ENCODE data around the gene KIF3B.

- TF ChIP-seq CTCF (IDR thresholded peaks at IDR 0.05; ENCODE audit: insufficient read depth, low read length): no peak
- no peak for TF ChIP-seq REST (IDR thresholded peaks at IDR 0.05; ENCODE audit: insufficient replicate concordance, low read depth)
- no peak for TF ChIP-seq GABPA (IDR thresholded peaks at IDR 0.05; ENCODE audit: low read depth)
These were observed 93.4 kb downstream of the KIF3B start for GRCh38 chr20:32370897-32371296.

Measured in HL-60 (cell line).